HCT116 (cell line): ENCODE results near the gene ST14. TPM values are rescaled to one million over a fixed set of nuclear protein-coding genes. Genes with fewer than 3 reads are reported as not detected.
A peak's percentile ranks its signal among the peaks of the same experiment; 100 is the strongest.

Experiments
- ATAC-seq: fragments of 200-7000 bp; cut with Tn5 transposase; 2 replicates; pipeline ENCODE4 v1.9.1; 2020; ENCODE audit warnings: mild to moderate bottlenecking, moderate library complexity
- BruUV-seq: library from RNA; stranded (reverse); fragments of 400-500 nt; replicated peaks from 2 replicates; lab custom pipeline; 2021; lab: Mats Ljungman, UMichigan
- CTCF ChIA-PET: fragments of 300-600 bp; sonication (Branson Sonifier 250); formaldehyde crosslinking; loops from one replicate; lab custom pipeline; 2021; ENCODE audit warnings: antibody characterized with exemption; lab: Charles Lee
- POLR2A ChIA-PET: fragments of 300-600, 350-600 bp; sonication (Branson Sonifier 250); formaldehyde crosslinking; loops from one replicate; lab custom pipeline; 2021; ENCODE audit warnings: antibody characterized with exemption; lab: Charles Lee
- RAD21 ChIA-PET, 2 experiments: fragments of 300-600 bp; sonication (Branson Sonifier 250); formaldehyde crosslinking; loops; one replicate each; lab custom pipeline; 2023; ENCODE audit warnings: low total read pairs in 2 of 2; ENCODE audit not compliant: uncharacterized antibody in 2 of 2, unreplicated experiment in 2 of 2, low non-redundant PET in 1 of 2; lab: Charles Lee
- DNase-seq: peaks from one replicate; pipeline ENCODE4 v3.0.0-alpha.2; 2010; ENCODE audit warnings: low read depth, low spot score
- H2AFZ ChIP-seq: fragments of 200-600 bp; shearing (Covaris generic), sonication (generic); 2 replicates; pipeline ENCODE4 v1.6.1; 2017; ENCODE audit warnings: low read depth, mixed run types, mixed read lengths, antibody characterized with exemption, low read length; ENCODE audit not compliant: poor library complexity, severe bottlenecking
- H3K27ac ChIP-seq: 2 replicates; pipeline ENCODE4 v1.5.1; 2012; ENCODE audit warnings: low read depth, low read length
- H3K27me3 ChIP-seq: fragments of 200-600 bp; sonication (generic); 2 replicates; pipeline ENCODE4 v1.6.1; 2016; ENCODE audit warnings: mixed run types, low read length, mixed read lengths; ENCODE audit not compliant: insufficient read depth
- H3K36me3 ChIP-seq, 2 experiments: fragments of 200-500 bp in 1 of 2; fragments of 200-600 bp in 1 of 2; sonication (Bioruptor generic) in 1 of 2; sonication (generic) in 1 of 2; 2 replicates each; pipeline versions ENCODE4 v1.5.1 to v1.6.1; 2014 to 2016; ENCODE audit warnings: low read length in 2 of 2, inconsistent platforms in 1 of 2, mixed read lengths in 1 of 2, mixed run types in 1 of 2; ENCODE audit not compliant: insufficient read depth in 2 of 2, control insufficient read depth in 1 of 2
- H3K4me1 ChIP-seq, 2 experiments: fragments of 200-600 bp in 1 of 2; sonication (generic) in 1 of 2; 2 replicates each; pipeline versions ENCODE4 v1.5.1 to v1.6.1; 2012 to 2017; ENCODE audit warnings: low read length in 2 of 2, inconsistent platforms in 1 of 2, mild to moderate bottlenecking in 1 of 2, mixed read lengths in 1 of 2, mixed run types in 1 of 2, moderate library complexity in 1 of 2; ENCODE audit not compliant: insufficient read depth in 2 of 2, control insufficient read depth in 1 of 2
- H3K4me2 ChIP-seq: fragments of 200-600 bp; sonication (generic); 2 replicates; pipeline ENCODE4 v1.6.1; 2017; ENCODE audit warnings: mixed run types, low read length, mixed read lengths
- H3K4me3 ChIP-seq, 2 experiments: fragments of 200-600 bp in 1 of 2; sonication (generic) in 1 of 2; replicated peaks in 1 of 2; 2 replicates each; pipeline ENCODE4 v1.5.1; 2011 to 2016; ENCODE audit warnings: low read length in 2 of 2, control low read depth in 1 of 2, low read depth in 1 of 2, mild to moderate bottlenecking in 1 of 2, mixed read lengths in 1 of 2, mixed run types in 1 of 2
- H3K79me2 ChIP-seq: fragments of 200-600 bp; sonication (generic); 2 replicates; pipeline ENCODE4 v1.6.1; 2017; ENCODE audit warnings: mild to moderate bottlenecking, mixed run types, low read length, moderate library complexity, mixed read lengths; ENCODE audit not compliant: insufficient read depth
- H3K9ac ChIP-seq: fragments of 200-600 bp; sonication (generic); 2 replicates; pipeline ENCODE4 v1.6.1; 2016; ENCODE audit warnings: low read length, mixed read lengths
- H3K9me2 ChIP-seq: fragments of 200-600 bp; sonication (generic), shearing (Covaris generic); 2 replicates; pipeline ENCODE4 v1.6.1; 2017; ENCODE audit warnings: mixed run types, mild to moderate bottlenecking, moderate library complexity; ENCODE audit not compliant: insufficient read depth
- H3K9me3 ChIP-seq, 2 experiments: fragments of 200-500 bp in 1 of 2; fragments of 200-600 bp in 1 of 2; sonication (Bioruptor generic) in 1 of 2; sonication (generic) in 1 of 2; 2 replicates each; pipeline ENCODE4 v1.6.1; 2014 to 2017; ENCODE audit warnings: low read length in 2 of 2, mixed read lengths in 2 of 2, inconsistent platforms in 1 of 2, low read depth in 1 of 2, mild to moderate bottlenecking in 1 of 2, mixed run types in 1 of 2, moderate library complexity in 1 of 2; ENCODE audit not compliant: control insufficient read depth in 1 of 2, insufficient read depth in 1 of 2
- H4K20me1 ChIP-seq: fragments of 200-600 bp; sonication (generic), shearing (Covaris generic); 2 replicates; pipeline ENCODE4 v1.6.1; 2017; ENCODE audit warnings: mixed run types, mild to moderate bottlenecking, moderate library complexity; ENCODE audit not compliant: insufficient read depth
- JUND ChIP-seq: IDR thresholded peaks from 2 replicates; pipeline ENCODE4 v1.6.1; 2012
- POLR2A ChIP-seq: IDR thresholded peaks from 2 replicates; pipeline ENCODE4 v1.7.0; 2011; ENCODE audit warnings: borderline replicate concordance; ENCODE audit not compliant: insufficient read depth, insufficient read length; ENCODE audit errors: extremely low read depth
- POLR2AphosphoS5 ChIP-seq: IDR thresholded peaks from 2 replicates; pipeline ENCODE4 v1.6.1; 2011; ENCODE audit warnings: mild to moderate bottlenecking, low read depth, low read length, moderate library complexity
- intact Hi-C: fragments of 100-400 bp; cut with micrococcal nuclease; formaldehyde crosslinking; loops from 2 replicates; pipeline ENCODE4 v1.10.0; 2022
- total RNA-seq: library from RNA; stranded (reverse); gene quantifications from one replicate; pipeline ENCODE4 v1.2.1, GENCODE V29; 2021; ENCODE audit not compliant: unreplicated experiment
- TF ChIP-seq, protein P1 (sequence below), 3 experiments: fragments of 200-600 bp in 1 of 3; sonication (generic) in 1 of 3; IDR thresholded peaks in 2 of 3; conservative IDR thresholded peaks in 1 of 3; 2 replicates each; pipeline ENCODE4 v1.5.1; 2012 to 2017; ENCODE audit warnings: low read depth in 2 of 3, low read length in 2 of 3, antibody characterized with exemption in 1 of 3, borderline replicate concordance in 1 of 3, control low read depth in 1 of 3, mild to moderate bottlenecking in 1 of 3, mixed read lengths in 1 of 3, mixed run types in 1 of 3, moderate library complexity in 1 of 3; ENCODE audit not compliant: insufficient read depth in 1 of 3
- TF ChIP-seq, protein P2 (sequence below): IDR thresholded peaks from 2 replicates; pipeline ENCODE4 v1.6.1; 2012

ST14 gene
- total RNA-seq, 1 experiment from 2014 or later = 107 TPM

DNA sequence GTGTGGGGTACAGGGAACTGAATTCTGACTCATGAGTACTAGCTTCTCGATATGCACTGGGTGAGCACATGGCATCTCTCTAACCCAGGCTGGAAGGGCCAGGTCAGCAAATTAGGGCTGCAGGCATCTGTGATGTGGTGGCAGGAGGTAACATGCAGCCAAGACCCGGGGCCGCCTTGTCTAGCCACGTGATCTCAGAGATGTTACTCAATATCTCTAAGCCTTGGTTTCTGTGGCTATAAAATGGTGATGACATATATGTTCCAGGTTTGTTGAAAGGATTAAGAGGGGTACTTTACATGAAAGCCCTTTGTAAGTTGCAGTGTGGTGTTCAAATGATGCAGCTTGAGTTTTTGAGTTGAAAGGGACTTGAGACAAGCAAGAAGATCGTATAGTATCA lies 3.2 kb downstream of the ST14 start:
- H3K27me3 ChIP-seq = no peaks in the 10 kb centered on the region
- no TSS peak for BruUV-seq
- no peak overlapping the region for H2AFZ ChIP-seq
- TF ChIP-seq POLR2AphosphoS5 = no peak
- TF ChIP-seq, protein P1, sequence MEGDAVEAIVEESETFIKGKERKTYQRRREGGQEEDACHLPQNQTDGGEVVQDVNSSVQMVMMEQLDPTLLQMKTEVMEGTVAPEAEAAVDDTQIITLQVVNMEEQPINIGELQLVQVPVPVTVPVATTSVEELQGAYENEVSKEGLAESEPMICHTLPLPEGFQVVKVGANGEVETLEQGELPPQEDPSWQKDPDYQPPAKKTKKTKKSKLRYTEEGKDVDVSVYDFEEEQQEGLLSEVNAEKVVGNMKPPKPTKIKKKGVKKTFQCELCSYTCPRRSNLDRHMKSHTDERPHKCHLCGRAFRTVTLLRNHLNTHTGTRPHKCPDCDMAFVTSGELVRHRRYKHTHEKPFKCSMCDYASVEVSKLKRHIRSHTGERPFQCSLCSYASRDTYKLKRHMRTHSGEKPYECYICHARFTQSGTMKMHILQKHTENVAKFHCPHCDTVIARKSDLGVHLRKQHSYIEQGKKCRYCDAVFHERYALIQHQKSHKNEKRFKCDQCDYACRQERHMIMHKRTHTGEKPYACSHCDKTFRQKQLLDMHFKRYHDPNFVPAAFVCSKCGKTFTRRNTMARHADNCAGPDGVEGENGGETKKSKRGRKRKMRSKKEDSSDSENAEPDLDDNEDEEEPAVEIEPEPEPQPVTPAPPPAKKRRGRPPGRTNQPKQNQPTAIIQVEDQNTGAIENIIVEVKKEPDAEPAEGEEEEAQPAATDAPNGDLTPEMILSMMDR (IDR thresholded peaks at IDR 0.05 in 2 of 3, conservative IDR thresholded peaks at IDR 0.05 in 1 of 3; ENCODE audit: borderline replicate concordance in 1 of 3, insufficient read depth in 1 of 3, low read depth in 2 of 3, low read length in 2 of 3) = no peak
- TF ChIP-seq JUND = no peak
- TF ChIP-seq, protein P2, sequence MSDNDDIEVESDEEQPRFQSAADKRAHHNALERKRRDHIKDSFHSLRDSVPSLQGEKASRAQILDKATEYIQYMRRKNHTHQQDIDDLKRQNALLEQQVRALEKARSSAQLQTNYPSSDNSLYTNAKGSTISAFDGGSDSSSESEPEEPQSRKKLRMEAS = peak; percentile 47
- TF ChIP-seq POLR2A = no peak
- DNase-seq (no peak), ATAC-seq (no peak)
- peaks cover 75% of the 10 kb centered on the region for H3K79me2 ChIP-seq
- H3K9me3 ChIP-seq = no peaks in the 10 kb centered on the region
- H3K4me2 ChIP-seq = peak overlapping the region; percentile 97
- H3K4me1 ChIP-seq = peaks cover 43 to 80% of the 10 kb centered on the region in 2 experiments
- no peaks in the 10 kb centered on the region for H3K9me2 ChIP-seq
- ChIA-PET POLR2A (no interaction called here), CTCF (no interaction called here), RAD21 (no interaction called here)
- intact Hi-C loops = no loop called here
- H4K20me1 ChIP-seq = peaks cover 8% of the 10 kb centered on the region; the same call in 1 of the 2 replicates
- no peak overlapping the region for H3K4me3 ChIP-seq
- H3K36me3 ChIP-seq = 0 out of 4 replicates have a peak, but pooled peaks cover 0 to 5% of the 10 kb centered on the region in 2 experiments
- peak overlapping the region; percentile 25 for H3K9ac ChIP-seq
- peak overlapping the region; percentile 43; the same call in 1 of the 2 replicates for H3K27ac ChIP-seq
